G401.6 (cell line): ENCODE measurements around the gene ATP8B4.

Experiments used
- FAIRE-seq: peaks from 2 replicates; lab custom pipeline; 2012; peaks lifted over from hg19 to GRCh38; lab: Jason Lieb, UNC

ATP8B4 gene

DNA sequence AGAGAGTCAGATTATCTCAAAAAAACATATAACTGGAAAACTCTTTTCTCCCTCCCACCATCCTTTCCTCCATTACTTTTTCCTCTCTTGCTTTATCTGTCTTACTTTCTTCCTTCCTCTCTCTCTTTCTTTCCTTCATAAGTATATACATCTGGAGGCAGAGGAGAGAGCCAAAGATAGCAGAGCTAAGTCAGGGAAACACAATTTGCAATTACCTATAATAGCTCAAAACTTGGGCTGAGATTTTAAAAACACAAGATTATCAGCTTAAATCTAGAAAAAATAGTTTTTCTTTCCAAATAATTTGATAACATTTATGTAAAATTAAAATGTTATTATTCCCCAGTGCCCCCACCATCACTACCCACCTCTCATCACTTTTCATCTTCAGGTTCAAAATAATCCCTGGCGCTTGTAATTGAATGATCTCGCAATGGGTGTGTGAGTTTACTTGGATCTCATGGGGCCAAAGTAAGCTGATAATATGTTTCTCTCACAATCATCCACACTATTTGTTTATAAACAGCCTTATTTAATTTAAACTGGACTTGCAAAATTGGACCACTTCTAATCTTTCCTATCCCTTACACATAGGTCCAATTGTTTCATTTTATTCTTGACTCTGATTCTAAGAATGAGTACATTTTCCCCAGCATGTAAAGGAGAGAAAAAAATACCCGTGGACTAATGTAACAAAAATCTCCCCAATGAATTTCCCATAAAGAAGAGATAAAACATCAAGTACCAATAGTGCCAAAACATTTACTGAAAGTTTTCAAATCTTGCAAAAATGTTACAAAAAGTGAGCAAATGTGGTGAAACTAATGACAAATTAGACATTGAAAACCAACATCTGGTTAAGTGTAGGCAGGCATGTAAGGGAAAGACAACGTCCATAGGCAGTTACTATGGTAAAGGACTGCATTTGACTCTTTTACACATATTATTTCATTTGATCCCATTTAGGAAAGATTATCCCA, 261.2 kb downstream of the ATP8B4 start:
- no peak for FAIRE-seq

DNA sequence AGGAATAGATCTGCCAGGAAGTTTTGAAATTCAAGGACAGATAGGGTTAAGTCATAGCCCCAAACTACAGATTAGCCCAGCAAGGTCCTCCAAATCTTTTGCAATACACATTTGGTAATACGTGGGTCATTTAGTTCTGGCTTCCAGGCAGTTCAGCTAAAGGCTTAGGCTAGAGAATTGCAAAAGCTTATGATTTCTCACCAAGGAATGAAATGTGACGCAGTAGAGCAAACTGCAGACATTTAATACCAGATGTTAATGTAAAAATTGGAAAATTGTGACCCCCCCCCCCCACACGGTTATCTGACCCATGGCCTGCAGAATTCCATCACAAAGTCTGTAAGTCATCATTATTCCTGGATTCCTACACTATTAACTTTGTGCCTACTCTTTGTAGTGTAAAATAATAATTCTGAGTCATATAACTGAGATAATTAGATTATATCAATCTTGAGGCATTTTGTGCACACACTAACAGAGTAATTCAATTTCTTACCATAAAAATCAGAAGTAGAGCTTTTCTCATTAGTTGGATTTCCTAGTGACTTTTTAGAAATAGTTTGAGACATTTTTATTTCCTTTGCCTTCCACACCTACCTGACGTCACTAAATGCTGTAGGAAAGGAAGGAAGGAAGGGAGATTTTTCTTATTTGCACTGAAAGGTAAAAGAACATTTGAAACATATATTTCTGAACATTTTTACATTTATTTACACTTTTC, 263.0 kb downstream of the ATP8B4 start:
- no peak for FAIRE-seq

DNA sequence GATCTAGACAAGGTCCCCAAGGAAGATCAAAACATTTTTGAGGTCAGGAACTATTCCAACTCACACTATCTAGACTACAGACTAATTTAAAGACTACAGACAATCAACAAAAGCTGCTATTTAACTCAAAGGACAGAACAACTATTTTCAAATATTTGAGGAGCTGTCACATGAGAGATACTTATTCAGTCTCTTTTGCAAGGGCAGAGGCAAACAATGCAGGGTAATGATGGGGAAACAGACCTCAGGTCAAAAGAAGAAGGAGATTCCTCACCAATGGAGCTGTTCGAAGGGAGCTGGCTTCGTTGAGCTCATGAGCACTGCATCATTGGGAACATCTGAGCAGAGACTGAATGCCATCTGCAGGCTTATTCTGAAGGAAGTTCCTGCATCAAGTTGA, 266.3 kb downstream of the ATP8B4 start:
- FAIRE-seq: no peak

DNA sequence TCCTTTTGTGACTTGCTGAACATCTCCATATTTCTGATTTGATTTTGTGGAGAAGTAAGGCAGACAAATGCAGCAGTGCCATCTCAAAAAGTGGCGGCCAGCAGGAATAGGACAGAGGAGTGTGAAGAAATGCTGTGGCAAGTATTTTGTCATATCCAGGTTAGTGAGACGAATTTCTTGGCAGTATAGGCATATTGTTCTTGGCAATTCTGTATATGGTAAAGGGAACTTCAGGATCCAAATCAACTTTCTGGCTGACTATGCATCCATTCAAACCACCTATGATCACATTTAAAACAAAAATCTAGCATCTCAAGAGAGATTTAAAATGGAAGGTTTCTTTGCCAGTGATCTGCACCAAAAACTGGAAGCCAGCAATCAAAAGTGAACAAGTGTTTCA, 270.2 kb downstream of the ATP8B4 start:
- FAIRE-seq: no peak

DNA sequence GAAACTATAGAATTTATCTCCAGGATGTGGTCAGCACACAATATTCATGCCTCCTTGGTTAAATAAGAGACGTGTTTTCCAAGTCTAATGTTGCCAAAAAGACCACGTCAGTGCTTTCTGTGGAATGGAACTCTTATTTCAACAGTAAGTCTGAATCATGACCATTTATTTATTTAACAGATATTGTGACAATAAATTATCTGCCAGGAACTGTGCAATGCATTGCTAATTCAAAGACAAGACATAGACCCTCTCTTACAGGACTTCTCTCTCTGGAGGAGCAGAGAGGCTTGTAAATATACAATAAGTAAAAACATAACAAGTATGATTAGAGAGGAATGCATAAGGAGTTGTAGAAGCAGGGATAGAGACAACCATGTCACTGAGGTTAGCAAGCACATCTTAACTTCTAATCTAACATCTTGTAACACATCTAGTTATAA, 270.7 kb downstream of the ATP8B4 start:
- no peak for FAIRE-seq

DNA sequence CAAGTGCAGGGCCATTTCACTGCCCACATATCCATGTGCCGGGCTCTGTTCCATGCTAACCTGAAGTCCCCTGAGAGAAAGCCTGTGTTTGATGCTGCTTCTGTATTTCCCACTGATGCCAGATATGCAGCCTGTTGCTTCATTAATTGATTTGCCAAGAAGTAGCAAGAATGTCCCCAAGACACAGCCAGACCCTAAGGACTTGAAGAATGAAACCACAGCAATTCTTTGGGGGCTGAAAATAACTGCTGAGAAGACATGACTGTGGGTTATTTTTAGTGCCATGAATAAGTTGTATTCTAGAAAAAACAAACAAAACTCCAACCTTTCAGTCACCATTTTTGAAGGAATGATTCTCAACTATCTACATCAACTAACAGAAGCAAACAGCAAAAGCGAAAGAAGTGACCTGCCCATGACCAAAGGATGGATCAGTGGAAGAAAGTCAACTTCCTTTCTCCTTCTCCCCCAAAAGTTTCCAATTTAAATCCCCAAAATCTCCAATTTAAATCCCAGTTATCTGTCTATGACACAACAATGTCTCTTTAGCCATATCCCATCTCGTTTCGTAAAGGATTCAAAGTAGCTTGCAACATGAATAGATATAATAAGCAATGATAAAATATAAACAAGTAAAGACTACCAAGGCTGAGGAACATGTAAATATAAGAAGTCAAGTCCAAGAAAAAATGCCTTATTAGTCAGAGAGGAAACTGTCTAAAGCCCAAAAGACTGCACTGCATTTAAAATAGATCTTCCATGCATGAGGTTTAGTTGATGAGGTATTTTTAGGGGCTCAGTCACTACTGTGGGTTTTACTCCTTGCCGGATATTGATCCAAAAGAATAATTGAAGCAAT, 271.4 kb downstream of the ATP8B4 start:
- no peak for FAIRE-seq

DNA sequence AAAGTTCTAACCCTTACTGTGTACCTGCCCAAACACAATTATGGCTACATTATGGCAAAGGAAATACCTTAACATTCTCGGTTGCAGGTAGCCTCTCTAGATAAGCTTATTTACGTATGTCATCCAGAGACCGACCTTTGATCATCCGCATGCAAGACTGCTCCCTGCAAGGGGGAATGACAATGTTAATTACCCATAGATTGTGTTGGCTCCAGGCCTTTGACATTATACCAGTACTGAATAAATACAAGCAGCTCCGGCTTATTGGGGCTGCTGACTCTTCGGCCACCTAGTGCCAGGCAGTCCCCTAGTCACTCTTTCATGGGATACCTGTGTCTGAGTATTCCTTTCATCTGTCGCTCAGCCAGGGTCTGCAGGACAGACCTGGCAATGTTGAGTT, 274.6 kb downstream of the ATP8B4 start:
- FAIRE-seq: no peak

DNA sequence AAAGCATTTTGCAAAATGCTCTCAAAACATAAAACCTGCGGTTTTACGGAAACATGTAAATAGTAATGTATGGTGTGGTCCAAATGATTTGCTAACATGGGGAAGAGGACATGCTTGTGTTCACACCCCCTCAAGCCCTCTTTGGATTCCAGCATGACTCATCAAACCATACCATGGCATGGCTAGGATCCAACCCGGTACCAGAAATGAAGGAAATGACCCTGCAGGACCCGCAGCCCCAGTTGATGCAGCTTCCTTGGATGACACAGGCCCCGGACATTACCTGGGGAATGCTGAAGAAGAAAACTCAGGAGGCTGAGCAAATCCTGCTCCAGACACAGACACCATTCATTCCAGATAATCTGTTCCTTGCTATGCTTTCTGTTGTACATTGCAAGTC, 275.3 kb downstream of the ATP8B4 start:
- FAIRE-seq: no peak

DNA sequence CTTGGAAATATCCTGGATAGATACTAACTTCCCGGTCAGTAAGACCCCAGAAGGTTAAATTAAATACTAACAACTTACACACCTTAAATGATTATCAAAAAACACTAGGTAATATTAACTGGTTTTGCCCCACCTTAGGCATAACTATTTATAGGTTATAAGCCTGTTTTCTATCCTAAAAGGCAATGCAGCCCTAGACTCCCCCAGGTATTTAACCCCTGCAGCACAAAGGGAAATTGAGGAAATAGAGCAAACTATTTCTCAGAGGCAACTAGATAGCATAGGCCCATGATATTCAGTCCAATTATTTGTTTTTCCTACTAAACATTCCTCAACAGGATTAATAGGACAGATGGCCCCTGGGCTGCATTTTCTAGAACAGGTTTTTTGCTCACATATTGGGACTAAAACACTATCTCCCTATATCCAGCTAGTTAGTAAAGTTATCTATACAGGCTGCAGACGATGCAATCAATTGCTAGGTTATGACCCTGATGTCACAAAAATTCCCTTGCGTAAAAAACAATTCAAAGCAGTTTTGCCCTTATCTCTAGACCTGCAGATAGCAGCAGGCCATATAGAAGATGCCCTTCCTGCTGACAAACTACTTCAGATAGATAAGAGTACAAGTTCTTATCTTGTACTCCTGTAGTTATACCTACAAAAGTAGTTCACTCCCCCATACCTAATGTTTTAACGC, 276.9 kb downstream of the ATP8B4 start:
- no peak for FAIRE-seq

DNA sequence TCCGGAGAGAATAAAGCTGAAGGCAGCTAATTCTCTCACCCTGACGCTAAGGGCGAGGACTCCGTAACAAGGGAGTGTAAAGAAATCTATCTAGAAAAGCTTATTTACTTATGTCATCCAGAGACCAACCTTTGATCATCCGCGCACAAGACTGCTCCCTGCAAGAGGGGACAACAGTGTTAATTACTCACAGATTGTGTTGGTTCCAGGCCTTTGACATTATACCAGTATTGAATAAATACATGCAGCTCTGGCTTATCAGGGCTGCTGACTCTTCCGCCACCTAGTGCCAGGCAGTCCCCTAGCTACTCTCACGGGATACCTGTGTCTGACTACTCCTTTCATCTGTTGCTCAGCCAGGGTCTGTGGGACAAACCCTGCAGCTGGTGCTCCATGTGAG, 286.5 kb downstream of the ATP8B4 start:
- FAIRE-seq: no peak

DNA sequence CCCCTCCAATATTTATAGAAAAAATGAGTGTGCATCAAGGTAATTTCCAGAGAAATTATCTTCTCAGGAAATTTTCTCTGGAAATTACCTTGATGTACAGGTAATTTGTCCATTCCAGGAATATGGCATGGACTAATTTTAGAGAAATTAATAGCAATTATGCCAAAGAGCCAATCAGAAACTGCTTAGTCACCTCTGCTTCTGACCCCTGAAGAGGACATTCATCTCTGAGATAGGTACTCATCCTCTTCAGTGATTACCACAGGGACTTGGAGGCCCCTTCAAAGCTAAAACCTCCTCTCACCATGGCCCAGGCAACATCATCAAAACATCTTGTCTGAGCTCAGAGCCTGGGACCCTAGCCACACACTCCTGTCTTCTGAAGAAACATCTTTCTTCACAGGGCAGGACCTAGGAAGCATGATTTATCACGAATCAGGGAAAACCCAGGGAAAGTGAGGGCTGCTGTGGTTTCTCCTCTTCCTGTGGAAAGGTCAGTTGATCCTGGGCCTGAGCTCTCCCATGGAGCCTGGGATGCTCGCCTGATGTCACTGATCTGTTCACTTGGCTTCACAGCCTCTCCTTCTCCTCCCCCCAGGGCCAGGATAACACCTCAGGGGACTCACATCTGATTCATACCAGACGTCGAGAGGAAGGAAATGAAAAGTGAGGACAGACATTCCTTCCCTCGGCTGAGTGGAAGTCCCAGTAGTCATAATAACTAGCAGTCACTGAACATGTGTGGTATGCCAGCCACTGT, 287.6 kb downstream of the ATP8B4 start:
- FAIRE-seq: no peak

DNA sequence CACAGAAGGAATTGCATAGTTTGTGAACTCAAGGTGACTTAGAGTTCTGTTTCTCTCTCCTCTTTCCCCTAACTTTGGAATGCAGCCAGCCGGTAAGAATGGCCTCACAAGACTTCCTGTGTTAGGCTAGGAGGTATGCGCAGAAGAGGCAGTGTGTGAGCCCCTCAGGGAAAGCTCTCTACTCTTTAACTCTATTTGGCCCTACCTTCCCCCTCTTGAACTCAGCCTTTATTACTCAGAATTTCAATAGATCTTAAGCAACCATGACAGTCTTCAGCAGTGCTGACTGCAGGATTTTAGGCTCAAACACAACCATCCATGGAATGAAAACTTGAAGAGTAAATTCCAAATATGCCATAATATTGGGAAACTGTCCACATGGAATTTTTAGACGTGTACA, 288.6 kb downstream of the ATP8B4 start:
- no peak for FAIRE-seq

DNA sequence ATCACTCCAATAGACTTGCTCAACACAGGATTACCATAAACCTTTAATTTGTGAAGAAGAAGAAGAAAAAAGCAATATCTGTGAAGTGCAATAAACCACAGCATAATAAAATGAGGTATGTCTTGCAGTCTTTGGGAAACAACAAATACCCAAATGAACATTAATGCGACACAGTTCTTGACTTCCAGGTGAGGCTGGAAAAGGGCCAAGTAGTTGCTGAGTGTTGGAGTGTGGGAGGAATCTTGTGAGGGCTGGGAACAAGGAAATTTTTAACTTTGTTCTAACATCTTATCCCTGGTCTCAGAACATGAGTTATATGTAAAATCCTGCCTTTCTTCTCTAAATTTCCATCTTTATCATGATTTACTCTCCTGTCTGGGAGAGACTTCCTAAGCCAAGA, 291.7 kb downstream of the ATP8B4 start:
- FAIRE-seq: no peak

DNA sequence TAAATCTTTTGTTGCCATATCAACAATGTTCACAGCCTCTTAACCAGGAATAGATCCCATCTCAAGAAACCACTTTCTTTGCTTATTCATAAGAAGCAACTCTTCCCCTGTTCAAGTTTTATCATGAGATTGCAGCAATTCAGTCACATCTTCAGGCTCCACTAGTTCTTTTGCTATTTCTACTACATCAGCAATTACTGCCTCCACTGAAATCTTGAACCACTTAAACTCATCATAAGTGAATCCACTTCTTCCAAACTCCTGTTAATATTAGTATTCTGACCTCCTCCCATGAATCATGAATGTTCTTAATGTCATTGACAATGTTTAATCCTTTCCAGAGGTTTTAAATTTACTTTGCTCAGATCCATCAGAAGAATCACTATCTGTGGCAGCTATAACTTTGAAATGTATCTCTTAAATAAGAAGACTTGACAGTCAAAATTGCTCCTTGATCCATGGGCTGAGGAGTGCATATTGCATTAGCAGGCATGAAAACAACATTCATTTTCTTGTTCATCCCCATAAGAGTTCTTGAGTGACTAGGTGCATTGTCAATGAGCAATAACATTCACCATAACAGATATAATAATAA, 292.3 kb downstream of the ATP8B4 start:
- FAIRE-seq: no peak

DNA sequence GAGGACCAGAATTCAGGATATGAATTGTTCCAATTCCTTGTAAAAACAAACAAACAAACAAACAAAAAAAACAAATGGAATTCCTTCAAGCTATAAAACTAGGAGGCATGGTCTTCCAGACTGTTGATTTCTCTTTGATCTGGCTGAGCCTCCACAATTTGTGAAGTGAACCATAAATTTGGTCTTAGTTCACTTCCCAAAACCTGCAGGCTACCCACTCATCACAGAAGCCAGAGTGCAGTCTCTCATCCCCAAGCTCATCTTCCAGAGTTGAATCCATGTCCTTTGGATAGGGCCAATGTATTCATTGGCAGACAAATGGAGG, 294.3 kb downstream of the ATP8B4 start:
- FAIRE-seq: no peak

DNA sequence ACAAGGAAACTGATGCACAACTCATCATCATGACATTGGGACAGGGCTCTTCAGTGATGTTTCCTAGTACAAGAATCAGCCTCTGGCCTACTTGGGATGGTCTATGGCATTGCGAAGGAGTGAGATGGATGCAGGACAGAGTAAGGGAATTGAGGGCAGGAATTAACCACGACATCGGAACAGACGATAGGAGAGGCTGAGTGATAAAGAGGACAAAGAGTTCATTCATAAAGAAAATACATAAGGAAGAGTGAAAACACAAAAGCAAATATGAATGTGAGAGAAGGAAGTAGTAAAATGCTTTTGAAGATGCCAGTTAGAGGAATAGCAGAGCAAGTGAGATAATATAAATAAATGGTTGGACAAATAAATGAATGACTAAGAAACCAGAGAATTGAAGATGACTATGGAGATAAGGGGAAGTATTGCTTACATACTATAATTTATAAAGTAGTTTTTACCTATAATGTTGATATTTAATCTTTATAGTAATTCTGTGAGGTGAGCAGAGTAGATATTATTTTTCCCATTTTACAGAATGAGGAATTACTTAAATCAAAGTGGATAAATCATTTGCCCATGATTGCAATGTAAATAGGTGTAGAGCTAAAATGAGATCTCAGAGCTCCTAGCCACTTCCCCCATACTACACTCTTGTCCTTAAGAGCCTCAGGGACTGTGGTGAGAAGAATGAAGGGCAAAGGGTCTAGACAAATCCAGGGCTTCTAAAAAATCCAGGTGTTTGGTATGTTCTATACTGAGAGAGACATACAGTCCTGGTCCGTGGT, 294.9 kb downstream of the ATP8B4 start:
- no peak for FAIRE-seq

DNA sequence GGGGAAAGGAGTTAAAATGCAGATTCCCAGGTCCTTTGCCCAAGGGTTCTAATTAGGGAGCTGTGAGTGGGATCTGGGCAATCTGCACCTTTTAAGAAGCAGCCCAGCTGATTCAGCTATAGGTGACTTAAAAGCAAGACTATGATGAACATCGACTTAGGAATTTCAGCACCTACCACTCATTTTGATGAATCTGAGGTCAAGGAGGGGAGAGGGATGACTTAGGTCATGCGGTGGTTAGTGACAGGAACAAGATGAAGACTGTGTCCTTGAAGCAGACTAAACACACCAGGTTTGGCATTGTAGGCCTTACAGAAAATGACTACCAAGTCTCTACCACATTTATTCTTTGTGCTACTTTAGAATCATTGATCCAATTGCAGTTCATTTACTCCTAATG, 301.9 kb downstream of the ATP8B4 start:
- FAIRE-seq: no peak

DNA sequence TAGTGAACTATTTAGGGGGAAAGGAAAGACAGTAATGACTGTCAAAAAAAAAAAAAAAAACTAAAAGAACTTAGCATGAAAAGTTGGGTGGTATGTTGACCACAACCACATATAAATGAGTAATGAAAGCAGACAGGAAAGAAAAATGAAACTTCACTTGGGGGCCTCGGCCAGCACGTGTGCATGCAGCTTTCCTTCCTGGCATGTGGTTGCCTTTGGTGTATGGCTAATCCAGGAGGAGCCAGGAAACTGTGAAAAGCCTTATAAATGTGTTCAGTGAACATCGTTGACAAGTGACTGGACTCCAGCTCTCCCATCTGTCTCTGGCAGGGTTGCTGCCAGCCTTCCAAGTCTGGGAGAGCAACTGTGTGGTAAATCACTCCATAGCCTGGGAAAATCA, 303.1 kb downstream of the ATP8B4 start:
- FAIRE-seq: no peak

DNA sequence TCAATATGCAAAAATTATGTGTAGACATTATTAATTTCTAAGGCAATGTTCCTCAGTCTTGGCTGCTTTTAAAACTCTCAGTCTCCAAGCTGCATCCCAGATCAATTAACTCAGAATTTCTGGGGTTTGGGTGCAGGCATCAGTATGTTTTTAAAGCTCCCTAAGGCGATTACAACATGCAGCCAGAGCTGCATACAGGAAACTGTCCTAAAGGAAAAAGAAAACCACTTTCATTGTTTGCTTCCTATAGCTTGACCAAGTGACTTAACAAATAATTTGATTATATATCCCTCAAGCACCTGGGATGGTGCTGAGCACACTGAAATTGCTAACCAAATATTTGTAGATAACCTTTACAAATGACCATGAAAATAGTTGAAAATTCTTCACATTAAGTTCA, 303.5 kb downstream of the ATP8B4 start:
- FAIRE-seq: no peak

DNA sequence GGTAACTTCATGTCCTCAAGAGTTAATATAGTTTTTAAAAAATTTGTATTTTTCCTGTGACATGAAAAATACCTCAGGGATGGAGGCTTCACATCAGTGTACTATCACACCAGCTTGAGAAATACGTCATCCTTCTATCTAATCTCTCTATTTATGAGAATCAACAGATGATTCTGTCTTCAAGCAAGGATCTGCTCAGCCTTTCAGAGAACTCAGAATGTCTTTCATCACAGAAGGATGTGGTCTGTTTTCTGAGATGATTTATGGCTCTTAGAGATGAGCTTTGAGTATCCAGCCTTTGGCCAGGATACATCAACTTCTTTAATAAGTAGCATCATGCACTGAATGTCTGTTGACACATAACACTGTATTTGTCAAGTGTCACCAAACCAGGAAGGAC, 304.3 kb downstream of the ATP8B4 start:
- FAIRE-seq: no peak
